GM10266 (cell line): ENCODE data around the gene SLC44A1.

Source experiments
- DNase-seq: peaks from one replicate; pipeline ENCODE4 v3.0.0; 2012; ENCODE audit errors: extremely low spot score
- TF ChIP-seq, protein P1 (sequence below): IDR thresholded peaks from 2 replicates; pipeline ENCODE4 v1.5.1; 2012; ENCODE audit warnings: mild to moderate bottlenecking, low read depth; ENCODE audit not compliant: control insufficient read depth, insufficient read depth; ENCODE audit errors: missing control alignments

Gene SLC44A1

GRCh38 chr9:105426657-105427056 lies 182.2 kb downstream of the SLC44A1 start:
- DNase-seq: no peak
- TF ChIP-seq, protein P1, sequence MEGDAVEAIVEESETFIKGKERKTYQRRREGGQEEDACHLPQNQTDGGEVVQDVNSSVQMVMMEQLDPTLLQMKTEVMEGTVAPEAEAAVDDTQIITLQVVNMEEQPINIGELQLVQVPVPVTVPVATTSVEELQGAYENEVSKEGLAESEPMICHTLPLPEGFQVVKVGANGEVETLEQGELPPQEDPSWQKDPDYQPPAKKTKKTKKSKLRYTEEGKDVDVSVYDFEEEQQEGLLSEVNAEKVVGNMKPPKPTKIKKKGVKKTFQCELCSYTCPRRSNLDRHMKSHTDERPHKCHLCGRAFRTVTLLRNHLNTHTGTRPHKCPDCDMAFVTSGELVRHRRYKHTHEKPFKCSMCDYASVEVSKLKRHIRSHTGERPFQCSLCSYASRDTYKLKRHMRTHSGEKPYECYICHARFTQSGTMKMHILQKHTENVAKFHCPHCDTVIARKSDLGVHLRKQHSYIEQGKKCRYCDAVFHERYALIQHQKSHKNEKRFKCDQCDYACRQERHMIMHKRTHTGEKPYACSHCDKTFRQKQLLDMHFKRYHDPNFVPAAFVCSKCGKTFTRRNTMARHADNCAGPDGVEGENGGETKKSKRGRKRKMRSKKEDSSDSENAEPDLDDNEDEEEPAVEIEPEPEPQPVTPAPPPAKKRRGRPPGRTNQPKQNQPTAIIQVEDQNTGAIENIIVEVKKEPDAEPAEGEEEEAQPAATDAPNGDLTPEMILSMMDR: no peak

GRCh38 chr9:105431424-105432246 lies 187.2 kb downstream of the SLC44A1 start:
- DNase-seq: no peak

DNA sequence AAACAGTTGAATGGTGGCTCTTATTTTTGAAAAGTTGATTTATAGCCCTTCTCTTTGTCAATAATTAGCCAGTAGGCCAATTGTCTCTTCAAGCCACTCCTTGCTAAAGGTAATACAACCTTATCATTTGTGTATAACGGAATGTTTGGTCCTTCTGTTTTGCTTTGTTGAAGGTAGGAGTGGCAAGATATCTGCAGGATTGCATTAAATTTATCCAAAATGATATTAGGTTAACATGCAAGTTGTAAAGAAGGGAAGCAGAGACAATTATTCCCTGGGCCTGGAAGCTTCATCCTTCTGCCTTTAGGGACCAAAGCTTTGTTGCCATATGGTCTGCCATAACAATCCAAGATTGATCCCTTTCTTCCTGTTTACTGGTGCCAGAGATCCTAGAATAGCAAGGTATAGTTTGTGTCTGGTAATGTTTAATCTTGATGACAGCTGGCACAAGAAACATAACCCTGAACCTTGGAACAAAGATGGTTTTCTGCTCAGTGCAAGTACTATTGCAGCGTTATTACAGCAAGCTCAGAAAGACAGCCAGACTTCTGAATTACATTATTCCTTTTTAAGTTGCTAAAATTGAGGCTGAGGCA lies 187.9 kb downstream of the SLC44A1 start:
- no peak for DNase-seq
- TF ChIP-seq, protein P1: no peak

More at GRCh38 chr9:105431424-105432246, 187.2 kb downstream of the SLC44A1 start:
- TF ChIP-seq, protein P1: no peak

DNA sequence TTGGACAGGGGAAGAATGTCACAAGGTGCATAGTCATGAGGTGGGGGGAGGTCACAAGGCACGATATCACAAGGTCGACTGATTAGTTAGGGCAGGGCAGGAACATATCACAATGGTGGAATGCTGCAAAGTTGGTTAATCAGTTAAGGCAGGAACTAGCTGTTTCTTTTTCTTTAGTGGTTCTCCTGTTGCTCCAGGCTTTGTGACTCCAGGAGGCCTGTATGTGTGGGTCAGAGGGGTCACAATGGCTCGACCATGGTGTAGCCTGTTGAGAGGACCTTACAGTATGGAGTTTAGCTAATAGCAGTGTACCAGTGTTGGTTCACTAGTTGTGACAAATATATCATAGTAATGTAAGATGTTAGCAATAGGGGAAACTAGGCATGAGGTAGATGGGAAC lies 191.0 kb downstream of the SLC44A1 start:
- TF ChIP-seq, protein P1: no peak
- DNase-seq: no peak

DNA sequence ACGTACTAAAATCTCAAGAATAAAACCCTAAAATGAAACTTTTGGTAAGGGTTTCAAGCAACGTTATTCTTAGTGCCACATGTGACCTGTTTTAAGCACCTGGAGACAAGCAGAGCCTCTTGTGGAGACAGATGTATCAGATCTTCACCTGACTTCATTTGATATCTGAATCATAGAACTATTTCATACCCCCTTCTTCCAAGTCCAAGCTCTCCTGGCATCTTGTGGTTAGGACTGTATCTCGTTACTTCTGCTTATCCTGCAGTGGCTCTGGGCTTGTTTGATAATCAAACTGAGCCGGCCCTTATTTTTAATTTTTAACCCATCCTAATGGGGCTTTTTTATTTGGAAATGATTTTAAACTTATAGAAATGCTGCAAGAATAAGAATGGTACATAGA lies 192.3 kb downstream of the SLC44A1 start:
- TF ChIP-seq, protein P1: no peak
- DNase-seq: no peak

DNA sequence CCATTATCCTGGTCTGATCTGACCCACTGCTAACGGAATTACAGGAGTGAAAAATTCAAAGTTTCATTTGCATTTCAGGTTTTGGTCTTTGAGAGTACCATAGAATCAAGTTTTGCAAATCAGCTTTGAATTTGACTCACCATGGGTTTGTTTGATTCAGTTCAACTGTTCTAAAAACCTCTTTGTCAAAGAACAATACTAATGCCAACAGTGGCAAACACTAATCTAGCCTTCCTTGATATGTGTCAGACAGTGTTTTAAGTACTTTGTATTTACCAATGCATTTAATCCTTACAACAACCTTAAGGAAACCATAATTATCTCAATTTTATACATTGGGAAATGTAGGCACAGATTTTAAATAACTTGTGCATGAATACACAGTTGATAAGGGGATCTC lies 193.3 kb downstream of the SLC44A1 start:
- DNase-seq: no peak
- TF ChIP-seq, protein P1: no peak
